HG03097 (cell line): ENCODE measurements around the gene GALK2.

Experiments
- ATAC-seq: cut with Tn5 transposase; IDR thresholded peaks from one replicate; pipeline ENCODE4 v1.9.1; 2021; ENCODE audit not compliant: unreplicated experiment, low FRiP score

Gene GALK2

DNA sequence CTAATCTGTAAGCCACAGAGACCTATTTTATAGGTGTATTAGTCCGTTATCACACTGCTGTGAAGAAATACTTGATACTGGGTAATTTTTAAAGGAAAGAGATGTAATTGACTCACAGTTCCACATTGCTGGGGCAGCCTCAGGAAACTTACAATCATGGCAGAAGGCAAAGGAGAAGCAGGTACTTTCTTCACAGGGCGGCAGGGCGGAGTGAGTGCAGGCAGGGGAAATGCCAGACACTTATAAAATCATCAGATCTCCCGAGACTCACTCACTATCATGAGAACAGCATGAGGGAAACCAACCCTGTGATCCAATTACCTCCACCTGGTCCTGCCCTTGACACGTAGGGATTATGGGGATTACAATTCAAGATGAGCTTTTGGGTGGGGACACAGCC is 108.7 kb downstream of the GALK2 start:
- no peak for ATAC-seq

DNA sequence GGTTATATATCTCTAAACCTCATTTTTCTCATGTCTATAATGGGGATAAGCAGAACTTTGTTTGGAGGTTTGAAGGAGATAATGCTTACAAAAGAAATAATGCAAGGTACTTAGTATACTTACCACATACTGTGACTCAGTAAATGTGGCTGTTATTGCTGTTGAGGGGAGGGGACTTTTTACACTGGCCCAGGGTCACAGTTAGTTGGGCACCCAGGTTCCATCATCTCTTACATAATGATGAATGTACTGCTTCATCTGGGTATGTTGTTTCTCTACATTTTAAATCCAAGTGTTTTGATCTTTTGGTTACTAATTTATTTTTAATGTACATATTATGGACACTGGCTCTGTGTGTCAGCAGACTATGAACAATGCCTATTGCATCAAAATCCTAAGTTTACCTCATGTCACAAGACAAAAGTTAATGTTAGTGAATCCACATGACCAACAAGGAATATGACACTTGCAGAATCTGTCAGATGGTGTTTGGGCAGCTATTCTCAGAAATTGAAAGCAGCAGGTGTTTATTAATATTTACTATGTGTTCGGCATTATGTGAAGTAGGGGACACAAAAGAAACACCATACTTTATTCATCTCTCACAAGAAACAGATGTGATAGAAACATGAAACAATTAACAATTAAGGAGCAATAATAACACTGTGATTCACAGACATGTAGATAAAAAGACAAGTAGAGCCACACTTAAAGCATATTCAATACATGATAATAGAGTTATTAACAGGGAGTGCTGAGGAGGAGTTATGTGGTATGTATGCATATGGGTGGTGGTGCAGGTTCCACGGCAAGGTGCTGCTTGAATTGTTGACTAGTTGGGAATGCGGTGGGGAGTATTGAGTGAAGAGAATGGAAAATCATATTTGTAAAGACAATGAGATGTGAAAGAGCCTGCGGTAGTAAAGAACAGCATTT is 109.7 kb downstream of the GALK2 start:
- no peak for ATAC-seq

DNA sequence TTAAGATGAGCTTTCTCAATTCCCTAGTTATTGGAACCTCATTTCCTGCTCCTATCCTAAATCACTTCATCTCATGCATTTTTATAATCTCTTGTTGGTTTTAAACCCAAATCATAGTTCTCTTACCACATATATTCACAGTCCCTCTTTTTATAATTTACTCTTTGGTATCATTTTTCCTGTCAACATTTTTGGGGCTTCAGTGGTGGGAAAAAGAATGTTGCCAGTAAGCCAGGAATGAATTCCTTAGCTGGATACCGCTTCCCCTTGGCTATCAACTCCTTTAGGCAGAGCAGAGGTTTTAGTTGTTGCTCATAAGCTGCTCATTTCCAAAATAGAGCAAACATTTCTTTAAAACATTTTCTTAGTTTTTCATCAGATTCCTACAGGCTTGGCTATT is 112.3 kb downstream of the GALK2 start:
- ATAC-seq = no peak

DNA sequence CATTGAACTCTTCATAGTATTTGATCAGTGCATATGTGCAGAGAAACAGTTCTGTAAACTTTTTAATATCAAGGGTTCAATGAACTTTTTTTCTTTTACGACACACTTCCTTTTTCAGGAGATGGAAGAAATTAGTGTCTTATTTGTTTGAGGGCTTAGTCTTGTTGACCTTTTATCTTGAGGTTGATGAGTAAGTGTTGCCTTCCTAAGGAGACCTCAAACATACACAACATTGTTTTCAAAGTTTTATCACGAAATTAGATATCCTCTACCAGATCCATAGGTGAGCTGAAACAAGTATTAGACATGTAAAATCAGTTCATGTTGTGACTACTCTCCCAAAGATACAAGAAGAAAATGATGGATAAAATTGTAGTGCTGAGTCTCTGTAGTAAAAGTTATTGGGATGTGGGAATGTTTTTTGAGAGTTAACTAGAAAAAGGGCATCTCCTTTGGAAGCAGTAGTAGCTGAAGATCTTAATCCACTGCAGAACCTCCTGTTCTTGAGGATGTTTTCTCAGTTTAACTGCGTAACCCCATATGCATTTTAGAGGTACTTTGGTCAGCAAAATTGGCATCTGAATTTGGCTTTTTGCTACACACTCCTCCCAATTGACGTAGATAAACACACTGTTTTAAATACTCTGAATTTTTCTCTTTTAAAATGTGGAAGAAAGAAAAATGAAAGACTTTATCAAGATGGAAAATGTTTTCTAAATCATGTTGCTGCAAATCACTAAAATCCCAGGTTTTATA is 116.8 kb downstream of the GALK2 start:
- no peak for ATAC-seq

DNA sequence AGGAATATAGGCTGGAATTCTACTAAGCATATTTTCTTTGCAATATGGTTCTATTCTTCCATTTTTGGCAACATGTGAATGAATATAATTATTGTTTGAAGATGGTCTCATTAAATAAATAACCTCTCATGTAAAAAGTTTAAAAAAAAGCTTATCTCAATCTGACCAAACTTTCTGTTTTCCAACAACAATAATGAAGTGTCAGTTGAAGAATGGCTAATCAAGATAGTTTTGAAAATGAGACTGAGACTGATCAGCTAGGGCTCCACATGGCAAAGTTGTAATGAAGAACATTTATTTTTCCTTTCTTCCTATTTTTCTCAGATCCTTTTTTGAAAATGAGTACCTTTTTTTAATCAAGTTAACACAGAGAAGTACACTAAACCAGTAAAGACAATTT is 117.4 kb downstream of the GALK2 start:
- no peak for ATAC-seq

DNA sequence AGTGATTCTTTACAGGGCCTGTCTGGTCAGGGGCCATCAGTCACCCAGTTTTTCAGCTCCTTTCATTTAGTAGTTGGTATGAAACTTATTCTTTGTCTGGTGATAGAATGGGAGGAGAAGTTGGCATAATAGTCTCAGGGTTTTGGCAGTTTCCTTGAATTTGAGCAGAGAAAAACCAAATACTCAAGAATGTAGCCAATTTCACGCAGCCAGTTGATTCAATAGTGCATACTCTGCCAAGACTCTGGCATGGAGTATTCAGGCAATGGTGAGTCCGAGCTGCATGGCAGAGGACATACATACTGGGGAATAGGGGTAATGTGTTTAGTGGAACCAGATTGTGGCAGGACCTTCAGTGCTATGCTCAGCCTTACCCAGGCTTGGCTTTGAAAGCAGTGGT is 118.3 kb downstream of the GALK2 start:
- ATAC-seq = no peak

DNA sequence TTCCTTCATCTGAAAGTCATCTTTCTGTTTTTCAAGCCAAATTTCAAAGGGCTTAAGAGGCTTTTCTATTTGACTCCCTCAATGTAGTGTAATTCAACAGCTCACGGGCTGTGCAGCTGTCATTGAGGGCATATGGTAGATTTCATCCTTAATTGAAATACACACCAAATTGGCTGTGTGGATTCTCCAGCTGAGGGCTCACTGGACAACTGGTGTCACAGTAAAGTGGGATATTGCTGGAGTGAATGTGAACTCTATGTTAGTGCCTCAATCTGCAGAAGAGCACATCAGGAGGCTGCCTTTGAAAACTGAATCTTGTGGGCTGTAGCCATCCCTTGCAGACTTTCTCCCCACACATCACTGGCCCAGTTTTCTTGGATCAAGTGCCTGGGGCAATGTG is 120.1 kb downstream of the GALK2 start:
- no peak for ATAC-seq

DNA sequence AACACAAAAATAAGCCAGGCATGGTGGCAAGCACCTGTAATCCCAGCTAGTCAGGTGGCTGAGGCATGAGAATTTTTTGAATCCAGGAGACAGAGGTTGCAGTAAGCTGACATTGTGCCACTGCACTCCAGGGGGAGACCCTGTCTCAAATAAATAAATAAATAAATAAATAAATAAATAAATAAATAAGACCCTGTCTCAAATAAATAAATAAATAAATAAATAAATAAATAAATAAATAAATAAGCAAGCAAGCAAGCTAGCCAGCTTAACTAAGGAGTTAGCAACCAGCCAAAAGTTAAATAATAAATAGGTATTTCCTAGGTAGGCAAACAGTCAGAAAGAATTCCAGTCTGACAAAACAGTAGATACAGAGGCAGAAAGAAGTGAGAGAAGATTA is 123.9 kb downstream of the GALK2 start:
- ATAC-seq = no peak

DNA sequence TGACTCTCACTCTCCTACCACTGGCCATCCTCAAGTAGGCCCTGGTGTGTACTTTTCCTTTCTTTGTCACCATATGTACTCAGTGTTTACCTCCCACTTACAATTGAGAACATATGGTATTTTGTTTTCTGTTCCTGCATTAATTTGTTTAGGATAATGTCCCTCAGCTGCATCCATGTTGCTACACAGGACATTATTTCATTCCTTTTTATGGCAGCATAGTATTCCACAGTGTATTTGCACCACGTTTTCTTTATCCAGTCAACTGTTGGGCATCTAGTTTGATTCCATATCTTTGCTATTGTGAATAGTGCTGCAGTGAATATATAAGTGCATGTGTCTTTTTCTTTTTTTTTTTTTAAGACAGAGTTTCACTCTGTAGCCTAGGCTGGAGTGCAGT is 126.2 kb downstream of the GALK2 start:
- no peak for ATAC-seq

DNA sequence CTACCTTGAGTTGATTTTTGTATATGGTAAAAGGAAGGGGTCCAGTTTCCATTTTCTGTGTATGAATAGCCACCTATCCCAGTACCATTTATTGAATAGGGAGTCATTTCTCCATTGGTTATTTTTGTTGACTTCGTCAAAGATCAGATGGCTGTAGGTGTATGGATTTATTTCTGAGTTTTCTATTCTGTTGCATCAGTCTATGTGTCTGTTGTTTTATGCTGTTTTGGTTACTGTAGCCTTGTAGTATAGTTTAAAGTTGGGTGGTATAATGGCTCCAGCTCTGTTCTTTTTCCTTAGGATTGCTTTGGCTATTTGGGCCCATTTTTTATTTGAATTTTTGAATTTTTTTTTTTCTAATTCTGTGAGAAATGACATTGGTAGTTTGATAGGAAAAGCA is 127.5 kb downstream of the GALK2 start:
- ATAC-seq = no peak

DNA sequence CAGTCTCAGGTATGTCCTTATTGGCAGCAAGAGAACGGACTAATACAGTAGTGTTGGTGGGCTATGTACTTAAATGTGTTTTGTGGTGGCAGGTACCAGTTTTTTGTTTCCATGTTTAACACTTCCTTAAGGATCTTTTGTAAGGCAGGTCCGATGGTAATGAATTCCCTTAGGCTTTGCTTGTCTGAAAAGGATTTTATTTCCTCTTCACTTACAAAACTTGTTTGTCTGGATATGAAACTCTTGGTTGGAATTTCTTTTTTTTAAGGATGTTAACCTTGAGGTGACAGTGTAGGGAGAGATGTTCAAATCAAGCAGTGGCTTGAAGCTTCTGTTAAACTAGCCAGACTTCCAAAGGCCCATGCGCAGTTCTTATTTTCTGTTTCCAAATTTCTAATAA is 130.8 kb downstream of the GALK2 start:
- no peak for ATAC-seq

DNA sequence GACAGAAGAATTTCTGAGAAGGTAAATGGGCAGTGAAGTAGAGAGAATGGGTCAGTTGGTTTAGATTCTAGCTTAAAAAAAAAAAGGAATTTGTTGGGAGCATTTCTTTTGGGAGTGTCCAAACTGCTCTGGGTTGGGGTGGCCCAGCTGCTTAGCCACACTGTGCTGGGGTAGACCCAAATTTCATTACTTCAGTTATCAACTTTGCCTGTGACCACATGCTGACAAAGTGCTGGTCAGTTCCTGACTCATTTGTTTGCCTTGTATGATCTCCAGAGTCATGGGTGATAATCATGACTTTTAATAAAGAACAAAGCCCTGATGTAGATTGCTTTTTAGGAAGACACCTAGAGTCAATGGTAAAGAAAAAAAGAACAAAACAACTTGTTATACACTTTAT is 131.5 kb downstream of the GALK2 start:
- ATAC-seq = no peak

DNA sequence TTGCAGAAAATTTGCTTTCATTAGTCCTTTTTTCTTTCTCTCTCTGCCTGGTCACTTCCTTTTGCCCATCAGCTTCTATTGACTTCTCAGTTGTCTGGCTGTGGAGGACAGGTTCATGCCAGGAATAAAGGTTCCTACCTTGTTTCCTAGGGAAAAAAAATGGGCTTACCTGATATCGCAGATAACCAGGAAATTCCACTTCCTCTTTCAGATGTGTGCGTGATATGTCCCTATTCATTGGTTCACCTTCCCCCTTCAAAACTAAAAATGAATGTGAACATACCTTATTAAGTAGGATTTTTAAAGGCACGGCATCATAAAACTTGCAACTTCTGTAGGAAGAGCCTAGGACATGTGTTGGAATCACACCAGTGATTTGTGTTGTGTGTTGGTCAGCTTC is 133.0 kb downstream of the GALK2 start:
- no peak for ATAC-seq

DNA sequence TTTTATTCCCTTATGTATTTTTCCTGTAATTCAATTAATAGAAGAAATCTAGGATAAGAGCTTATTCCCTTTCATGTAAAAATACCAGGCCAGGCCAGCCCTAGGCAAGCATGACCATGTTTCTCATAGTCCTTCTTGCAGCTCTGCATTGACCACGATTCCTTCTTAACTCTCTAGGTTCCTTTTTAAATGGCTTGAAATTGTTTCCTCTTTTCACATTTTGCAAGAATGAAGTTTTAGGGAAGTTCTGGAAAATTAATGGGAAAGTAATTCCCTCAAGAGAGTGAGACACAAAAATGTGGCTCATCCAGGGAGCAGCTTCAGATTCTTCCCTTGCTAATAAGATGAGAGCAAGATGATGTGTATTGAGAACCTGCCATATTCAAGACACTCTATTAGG is 136.5 kb downstream of the GALK2 start:
- ATAC-seq = no peak

DNA sequence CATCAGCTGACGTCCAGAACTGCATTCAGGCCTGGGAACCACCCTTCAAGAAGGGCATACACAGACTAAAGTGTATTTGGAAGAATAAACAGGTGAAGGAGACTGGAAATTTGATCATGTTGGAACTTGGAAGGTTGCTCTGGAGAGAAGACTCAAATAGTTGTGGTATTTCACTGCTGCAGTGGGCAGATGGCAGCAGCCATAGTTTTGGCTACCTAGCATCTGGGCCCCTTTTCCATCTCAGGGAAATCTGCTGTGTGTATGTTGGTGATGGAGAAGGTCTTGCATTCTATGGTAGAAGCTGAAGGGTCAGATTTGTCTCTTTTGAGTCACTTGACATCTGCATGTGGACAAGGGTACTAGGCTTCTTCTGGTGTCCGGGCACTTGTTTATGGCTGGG is 138.6 kb downstream of the GALK2 start:
- ATAC-seq = no peak

DNA sequence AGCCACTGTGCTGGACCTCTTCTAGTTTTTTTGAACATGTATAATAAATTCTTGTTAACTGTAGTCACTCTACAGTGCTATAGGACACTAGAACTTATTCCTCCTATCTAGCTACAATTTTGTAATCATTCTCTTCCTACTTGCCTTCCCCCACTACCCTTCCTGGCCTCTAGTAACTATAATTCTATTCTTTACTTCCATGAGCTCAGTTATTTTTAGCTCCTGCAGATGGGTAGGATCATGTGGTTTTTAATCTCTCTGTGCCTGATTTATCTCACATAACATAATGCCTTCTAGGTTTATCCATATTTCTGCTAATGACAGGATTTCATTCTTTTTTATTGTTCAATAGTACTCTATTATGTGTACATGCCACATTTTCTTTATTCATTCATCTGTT is 139.8 kb downstream of the GALK2 start:
- no peak for ATAC-seq

DNA sequence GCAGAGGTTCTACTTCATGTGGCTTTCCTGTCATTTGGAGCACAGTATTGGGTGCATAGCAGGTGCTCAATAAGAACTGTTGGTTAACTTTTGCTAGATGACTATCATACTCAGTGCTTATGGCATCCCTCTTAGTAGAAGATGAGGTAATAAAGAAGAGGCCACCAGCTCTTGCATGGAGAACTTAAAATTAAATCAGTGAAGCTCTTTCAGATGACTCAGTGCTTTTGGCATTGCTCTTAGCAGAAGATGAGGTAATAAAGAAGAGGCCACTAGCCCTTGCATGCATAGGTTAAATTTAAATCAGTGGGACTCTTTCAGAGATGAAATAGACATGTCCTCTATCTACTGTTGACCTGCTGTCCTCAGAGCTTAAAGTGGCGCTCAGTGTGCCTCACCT is 143.6 kb downstream of the GALK2 start:
- no peak for ATAC-seq

DNA sequence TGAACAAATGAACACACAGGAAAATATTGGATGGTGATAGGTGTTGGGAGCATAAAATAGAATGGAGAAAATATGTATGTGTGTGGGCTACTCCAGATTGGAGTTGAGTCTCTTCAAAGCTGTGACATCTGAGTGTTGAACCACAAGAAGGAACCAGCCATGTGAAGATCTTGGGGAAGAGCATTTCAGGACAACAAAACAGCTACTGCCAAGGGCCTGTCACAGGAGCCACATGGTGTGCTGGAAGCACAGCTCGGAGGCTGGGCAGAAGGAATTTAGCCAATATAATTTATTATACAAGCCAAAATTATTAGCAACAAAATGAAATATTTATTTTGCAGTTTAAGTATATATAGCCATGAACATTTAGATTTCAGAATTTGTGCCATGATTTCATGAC is 144.7 kb downstream of the GALK2 start:
- no peak for ATAC-seq

DNA sequence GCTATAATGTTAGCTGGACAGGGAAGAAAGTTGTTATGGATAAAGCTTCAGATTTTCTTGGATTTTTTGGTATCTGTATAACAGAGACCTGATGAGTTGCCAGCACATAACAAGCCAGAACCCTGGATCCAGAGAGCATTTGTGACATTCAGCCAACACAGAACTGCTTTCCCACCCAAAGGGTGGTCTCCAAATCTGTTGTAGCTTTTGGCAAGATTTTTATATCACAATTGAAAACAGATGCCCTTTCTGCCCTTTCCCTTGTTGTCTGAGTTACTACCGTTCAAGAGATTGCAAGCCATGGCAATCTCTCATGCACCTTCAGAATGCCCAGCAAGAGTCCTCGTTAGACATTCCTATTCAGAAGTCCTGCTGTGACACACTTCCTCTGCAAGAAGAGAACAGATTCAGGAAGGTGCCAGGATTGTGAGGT is 145.4 kb downstream of the GALK2 start:
- ATAC-seq = no peak

DNA sequence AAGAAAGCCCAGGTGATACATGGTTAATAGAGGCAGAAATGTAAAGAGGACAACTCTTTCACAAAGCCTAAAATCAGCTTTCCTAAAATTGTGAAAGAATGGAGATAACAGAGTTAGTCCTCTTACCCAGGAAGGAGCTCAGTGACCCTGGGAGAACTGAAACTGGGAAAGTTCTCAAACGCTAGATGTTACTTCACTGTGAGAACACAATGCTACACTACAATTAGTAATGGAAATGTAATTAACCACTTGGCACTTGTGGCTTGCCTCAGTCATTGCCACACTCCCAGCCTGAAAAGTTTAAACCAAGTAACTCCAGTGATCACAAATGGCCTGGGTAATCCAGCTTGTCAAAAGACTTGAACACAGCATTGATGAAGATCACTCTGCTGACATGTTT is 150.3 kb downstream of the GALK2 start:
- no peak for ATAC-seq

DNA sequence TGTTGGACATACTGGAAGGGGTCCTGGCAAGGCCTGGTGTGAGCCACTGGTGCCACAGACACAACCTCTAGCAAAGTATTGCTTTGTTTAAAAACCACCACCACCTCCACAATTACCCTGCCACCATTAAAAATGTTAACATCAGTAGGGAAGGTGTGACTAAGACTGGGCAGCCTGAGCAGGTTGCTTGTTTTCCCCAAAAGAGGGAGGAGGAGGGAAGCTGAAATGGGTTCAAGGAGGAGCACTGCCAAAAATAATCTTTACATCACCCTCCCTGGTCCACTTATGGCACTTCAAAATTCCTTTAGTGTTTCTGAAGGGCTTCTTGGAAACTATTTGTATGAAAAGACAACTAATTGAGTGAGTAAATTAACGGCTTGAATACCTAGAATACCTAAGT is 153.2 kb downstream of the GALK2 start:
- ATAC-seq = no peak

DNA sequence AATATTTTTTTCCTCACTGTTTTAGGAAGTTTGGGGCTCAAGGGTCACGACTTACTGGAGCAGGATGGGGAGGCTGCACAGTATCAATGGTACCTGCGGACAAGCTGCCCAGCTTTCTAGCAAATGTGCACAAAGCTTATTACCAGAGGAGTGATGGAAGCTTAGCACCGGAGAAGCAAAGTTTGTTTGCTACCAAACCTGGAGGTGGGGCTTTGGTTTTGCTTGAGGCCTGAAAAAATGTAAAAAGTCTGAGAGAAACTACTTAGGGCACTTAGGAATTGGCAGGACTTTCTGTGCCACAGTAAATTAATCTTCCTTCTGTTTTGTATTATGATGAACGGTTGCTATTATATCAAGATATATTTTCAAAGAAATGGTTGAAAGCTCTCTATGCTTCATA is 157.9 kb downstream of the GALK2 start:
- no peak for ATAC-seq
